ENCODE measurements around the gene C3orf20.

The C3orf20 gene

DNA sequence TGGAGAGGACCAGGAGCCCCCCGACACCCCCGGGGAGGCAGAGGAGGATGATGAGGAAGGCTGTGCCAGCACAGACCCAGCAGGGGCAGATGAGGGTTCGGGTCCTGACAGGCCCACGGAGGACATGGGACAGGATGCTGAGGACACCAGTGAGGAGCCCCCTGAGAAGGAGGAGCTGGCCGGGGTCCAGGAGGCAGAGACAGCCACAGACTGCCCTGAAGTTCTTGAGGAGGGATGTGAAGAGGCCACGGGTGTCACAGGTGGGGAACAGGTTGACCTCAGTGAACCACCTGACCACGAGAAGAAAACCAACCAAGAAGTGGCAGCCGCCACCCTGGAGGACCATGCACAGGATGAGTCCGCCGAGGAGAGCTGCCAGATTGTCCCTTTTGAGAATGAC, 144.7 kb downstream of the C3orf20 start:
- DNase-seq = no peak

DNA sequence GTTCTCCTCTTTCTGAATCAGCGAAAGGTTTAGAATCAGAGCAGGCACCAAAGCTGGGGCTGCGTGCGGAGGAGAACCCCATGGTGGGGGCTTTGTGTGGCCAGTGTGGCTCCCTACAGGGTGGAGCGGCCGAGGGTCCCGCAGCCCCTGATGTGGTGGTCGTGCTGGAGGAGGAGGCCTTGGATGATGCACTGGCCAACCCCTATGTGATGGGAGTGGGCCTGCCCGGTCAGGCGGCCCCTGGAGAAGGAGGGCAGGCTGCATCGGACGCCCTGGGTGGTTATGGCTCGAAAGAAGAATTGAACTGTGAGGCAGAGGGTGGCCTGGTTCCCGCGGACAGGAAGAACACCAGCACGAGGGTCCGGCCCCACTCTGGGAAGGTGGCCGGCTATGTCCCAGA, 145.2 kb downstream of the C3orf20 start:
- no peak for DNase-seq

- no peak for DNase-seq
Measured at GRCh38 chr3:14821151-14821550, 146.2 kb downstream of the C3orf20 start.

GRCh38 chr3:14822134-14822533, 147.2 kb downstream of the C3orf20 start:
- no peak for DNase-seq

Measured in hematopoietic multipotent progenitor cell treated with erythropoietin and hydrocortisone succinate and interleukin-3 and kit ligand, for 8 days (in vitro differentiated cells).